ENCODE data around the gene OAS2.

The OAS2 gene, protein sequence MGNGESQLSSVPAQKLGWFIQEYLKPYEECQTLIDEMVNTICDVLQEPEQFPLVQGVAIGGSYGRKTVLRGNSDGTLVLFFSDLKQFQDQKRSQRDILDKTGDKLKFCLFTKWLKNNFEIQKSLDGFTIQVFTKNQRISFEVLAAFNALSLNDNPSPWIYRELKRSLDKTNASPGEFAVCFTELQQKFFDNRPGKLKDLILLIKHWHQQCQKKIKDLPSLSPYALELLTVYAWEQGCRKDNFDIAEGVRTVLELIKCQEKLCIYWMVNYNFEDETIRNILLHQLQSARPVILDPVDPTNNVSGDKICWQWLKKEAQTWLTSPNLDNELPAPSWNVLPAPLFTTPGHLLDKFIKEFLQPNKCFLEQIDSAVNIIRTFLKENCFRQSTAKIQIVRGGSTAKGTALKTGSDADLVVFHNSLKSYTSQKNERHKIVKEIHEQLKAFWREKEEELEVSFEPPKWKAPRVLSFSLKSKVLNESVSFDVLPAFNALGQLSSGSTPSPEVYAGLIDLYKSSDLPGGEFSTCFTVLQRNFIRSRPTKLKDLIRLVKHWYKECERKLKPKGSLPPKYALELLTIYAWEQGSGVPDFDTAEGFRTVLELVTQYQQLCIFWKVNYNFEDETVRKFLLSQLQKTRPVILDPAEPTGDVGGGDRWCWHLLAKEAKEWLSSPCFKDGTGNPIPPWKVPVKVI

DNA sequence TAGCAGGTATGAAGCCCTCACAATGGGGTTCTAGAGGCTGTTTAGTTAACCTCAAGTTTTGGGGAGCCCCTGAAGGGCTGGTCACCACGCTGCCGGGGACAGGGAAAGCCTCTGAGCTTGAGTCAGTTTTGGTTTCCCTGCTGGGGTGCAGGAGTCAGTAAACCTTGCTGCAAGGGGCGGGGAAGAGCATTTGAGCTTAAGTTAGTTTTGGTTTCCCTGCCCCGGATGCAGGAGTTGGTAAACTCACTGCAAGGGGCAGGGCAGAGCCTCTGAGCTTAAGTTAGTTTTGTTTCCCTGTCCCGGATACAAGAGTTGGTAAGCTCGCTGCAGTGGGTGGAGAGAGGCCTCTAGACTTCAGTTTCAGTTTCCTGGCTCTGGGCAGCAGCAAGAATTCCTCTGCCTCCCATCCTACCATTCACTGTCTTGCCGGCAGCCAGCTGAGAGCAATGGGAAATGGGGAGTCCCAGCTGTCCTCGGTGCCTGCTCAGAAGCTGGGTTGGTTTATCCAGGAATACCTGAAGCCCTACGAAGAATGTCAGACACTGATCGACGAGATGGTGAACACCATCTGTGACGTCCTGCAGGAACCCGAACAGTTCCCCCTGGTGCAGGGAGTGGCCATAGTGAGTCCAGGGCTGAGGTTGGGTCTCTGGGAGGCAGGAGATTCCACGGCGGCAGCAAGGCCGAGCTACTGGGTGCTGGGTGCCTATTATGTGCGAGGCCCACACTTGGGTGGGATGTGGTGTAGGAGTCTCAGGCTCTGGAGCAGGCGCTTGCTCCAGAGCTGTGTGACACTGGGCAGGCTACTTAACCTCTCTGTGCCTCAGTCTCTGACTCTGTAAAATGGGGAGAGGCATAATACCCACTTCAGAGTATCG lies at the start of gene OAS2:
OAS2 (plus strand) TSS at position 357 of the 878 bp plus-strand sequence; CDS start at position 447, 90 bp downstream.
- DNase-seq: no peak

DNA sequence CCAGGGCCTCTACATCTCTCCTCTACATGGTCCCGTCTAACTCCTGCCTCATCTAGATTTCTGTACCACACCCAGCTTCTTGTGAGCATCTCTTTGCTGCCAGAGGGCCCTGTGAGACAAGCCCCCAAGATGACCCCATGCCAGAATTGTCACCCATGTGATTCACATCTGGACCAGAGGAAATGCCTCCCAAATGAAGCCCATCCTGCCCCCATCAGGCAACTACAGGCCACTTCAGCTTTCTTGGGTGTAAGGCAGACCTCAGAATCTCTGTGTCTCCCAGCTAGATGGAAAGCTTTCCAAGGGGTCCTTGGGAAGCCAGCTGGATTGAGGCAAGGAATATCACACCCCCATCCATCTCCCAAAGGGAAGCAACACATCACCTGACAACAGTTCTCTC lies 49.3 kb upstream of the OAS2 start:
- DNase-seq: no peak

DNA sequence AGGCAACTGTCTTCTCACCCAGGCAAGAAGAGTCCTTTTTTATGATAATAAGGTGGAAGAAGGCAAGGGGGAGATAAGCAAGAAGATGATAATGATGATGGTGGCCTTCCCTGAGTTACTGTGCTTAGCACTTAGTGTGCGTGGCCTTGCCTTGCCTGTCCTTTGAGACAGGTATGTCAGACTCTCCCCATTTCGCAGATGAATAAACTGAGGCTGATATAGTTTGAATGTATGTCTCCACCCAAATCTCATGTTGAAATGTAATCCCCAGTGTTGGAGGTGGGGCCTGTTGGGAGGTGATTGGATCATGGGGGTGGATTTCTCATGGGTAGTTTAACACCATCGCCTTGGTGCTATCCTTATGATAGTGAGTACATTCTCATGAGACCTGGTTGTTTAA lies 48.6 kb upstream of the OAS2 start:
- no peak for DNase-seq

DNA sequence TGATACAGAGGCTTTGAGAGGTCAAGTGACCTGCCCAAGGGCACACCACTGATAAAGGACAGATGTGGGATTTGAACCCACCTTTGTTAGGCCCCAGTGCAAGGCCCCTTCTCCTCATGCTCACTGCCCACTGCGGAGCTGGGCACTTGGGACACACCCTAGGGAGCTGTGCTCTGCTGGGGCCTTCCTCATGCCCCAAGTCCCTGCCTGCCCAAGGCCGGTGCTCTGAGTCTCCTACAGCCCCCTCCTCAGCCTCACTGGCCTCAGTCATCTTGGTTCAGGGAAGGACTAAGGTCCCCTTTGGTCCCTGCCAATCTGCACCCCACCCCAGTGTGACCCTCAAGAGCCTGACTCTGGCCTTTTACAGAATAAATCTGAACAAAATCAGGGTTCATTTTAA lies 48.0 kb upstream of the OAS2 start:
- DNase-seq: no peak

DNA sequence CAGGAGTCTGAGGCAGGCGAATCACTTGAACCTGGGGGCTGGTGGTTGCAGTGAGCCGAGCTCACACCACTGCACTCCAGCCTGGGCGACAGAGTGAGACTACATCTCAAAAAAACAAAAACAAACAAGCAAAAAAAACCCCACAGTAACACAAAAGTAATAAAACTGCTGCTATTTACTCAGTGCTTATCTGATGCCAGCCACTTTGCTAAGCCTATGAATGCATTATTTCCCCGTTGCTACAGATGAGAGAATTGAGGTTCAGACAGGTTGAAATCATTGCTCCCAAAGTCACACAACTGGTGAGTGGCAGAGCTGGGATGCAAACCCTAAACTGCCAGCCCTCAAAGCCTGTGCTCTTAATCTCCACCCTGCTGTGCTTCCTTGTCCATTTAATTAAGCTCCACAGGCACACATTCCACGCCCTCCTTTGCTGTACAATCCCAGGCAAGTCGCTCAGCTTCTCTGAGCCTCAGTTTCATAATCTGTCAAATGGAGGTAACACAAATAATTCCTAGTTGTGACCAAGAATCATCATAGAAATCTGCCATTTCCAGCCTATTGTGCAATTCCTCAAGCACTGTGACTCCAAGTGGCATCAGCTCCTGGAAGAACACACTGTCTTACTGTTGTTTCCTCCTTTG lies 45.7 kb upstream of the OAS2 start:
- no peak for DNase-seq

DNA sequence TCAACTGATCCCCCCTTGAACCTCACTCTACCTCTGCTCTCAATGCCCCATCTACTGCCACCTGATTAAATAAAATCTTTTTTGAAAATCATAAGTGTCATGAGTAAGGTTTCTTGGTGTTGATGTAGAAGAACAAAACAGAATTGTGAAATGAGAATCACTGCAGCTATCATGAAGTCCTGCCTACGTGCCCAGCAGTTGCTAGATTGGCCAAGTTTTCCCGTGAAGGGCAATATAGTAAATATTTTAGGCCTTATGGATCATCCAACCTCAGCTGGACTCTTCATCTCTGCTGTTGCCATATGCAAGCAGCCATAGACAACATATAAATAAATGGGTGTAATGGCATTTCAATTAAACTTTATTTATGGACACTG lies 45.2 kb upstream of the OAS2 start:
- no peak for DNase-seq

DNA sequence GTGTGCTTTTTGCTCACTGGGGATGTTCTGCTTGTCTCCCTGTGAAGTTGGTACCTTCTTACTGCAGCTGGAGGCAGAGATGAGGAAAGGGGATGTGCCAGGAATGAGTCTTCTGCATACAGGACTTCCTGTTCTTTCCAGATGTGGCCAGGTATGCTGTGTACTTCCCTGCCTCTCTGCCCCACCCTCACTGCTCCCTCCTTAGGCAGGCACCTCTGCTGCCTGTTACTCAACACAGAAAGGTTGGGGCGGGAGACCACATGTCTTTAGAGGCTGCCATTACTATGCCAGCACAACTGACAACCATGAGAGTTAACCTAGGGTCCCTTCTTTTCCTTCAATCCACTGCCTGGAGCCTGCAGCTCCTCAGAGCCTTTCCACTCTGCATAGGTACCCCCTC lies 42.1 kb upstream of the OAS2 start:
- DNase-seq: no peak

DNA sequence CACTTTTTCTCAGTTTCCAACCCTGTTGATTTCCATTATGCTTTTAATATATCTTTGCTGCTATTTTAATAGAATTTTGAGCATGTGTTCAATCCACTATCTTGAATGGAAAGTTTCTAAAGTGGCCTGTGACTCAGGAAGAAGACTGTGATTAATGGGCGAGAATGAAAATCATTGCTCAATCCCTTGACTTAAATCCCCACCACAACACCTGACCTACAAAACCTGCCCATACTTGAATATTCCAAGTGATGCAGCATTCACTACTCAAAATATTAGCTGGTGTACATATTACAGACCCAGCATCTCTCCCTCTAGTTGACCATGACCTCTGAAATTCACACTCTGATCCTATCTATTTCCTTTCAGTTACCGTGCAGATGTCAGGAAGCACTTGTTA lies 41.4 kb upstream of the OAS2 start:
- no peak for DNase-seq

DNA sequence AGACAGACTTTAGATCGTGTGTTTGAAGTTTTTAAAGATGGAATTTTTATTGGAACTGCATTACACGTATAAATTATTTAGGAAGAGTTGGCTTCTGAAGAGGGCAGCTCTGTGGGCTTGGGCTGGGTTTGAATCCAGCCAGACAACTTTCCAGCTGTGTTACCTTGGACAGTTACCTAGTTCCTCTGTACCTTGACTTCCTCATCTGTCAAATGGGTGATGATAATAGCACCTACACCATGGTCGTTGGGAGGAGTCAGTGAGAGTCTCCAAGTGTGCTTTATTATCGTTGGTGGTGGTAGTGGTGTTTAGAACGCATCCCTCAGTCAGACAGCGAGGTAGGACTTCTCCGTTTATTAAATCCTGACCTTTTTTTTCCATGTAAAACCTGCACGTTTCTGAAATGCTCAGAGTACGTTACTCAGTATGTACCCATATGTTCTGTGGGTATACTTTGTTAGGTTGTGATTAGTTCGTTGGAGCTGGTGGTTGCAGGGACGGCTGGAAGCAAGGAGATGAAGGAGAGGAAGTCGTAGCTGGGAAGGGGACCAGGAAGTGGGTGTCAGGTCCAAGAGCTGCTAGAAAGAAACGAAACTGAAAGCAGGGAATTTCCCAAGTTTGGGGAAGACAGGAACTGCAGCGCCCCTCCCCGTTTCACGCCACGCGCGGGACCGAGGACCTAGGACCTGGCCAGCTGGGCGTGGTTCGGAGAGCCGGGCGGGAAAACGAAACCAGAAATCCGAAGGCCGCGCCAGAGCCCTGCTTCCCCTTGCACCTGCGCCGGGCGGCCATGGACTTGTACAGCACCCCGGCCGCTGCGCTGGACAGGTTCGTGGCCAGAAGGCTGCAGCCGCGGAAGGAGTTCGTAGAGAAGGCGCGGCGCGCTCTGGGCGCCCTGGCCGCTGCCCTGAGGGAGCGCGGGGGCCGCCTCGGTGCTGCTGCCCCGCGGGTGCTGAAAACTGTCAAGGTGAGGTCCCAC lies 40.3 kb upstream of the OAS2 start, which contains the start of gene OAS3:
OAS3 (plus strand) TSS at position 734 of the 979 bp plus-strand sequence; CDS start at position 791, 57 bp downstream.
- no peak for DNase-seq

DNA sequence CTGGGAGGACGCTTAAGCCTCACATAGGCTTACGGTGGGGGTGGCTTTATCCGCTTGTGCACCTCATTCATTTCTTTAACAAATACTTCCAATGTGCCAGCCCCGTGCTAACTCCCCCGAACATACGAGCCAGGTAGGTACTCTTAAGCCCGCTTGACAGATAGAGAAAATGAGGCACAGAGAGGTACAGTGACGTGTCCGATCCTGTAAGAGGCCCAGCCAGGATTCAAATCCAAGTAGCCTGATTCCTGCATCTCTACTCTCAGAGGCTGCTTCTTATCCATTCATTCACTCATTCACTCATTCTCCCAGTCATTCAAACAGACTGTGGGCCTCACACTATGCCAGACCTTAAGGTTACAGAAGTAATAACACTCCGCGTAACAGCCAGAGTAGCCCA lies 39.6 kb upstream of the OAS2 start:
- no peak for DNase-seq

DNA sequence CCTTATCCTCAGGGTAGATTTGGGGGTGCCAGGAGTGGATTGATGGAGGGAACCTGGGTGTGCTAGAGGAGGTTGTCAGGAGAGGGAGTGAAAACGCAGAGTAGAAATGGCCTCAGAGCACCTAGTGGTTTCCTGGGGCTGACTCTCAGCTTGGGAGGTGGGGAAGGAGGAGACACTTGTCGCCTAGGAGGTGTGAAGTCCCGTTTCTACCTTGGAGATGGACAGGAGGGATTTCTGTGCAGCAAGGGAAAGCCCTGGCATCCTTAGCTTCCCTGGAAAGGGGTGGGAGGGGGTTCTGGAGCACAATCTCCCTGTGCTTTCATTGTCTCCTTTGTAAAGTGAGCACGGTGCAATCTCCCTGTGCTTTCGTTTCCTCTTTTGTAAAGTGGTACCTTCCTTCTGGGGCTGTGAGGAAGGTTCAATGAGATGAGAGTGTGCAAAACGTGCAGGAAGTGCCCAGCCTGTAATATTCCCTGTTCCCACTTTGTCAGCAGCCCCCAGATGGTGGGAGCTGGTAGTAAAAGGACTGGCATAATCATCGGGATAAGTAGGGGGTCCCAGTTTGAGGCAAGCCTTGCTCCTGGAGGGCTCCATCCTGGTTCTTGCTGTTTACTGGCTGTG lies 38.4 kb upstream of the OAS2 start:
- no peak for DNase-seq

DNA sequence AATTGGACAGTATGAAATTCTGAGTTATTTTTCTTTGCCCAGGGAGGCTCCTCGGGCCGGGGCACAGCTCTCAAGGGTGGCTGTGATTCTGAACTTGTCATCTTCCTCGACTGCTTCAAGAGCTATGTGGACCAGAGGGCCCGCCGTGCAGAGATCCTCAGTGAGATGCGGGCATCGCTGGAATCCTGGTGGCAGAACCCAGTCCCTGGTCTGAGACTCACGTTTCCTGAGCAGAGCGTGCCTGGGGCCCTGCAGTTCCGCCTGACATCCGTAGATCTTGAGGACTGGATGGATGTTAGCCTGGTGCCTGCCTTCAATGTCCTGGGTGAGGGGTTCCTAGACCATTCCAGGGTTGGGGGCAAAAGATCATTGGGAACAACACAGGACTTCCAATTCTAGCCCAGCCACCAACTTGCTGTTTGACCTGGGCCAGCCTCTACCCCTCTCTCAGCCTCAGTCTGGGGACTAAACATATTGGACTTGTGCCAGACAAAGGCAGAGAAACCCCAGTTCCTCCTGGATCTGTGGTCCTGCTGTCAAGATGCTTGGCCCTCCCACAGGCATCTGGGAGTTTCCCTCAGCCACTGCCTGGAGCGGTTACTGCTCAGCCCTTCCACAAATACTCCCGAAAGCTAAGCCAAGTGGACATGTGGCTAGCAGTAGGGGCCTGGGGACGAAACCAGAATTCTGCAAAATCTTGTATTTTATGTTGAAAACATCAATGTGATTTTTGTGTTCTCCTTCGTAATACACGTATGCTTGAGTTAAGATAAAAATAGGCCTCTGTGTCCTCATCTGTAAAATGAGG lies 36.6 kb upstream of the OAS2 start:
- no peak for DNase-seq

DNA sequence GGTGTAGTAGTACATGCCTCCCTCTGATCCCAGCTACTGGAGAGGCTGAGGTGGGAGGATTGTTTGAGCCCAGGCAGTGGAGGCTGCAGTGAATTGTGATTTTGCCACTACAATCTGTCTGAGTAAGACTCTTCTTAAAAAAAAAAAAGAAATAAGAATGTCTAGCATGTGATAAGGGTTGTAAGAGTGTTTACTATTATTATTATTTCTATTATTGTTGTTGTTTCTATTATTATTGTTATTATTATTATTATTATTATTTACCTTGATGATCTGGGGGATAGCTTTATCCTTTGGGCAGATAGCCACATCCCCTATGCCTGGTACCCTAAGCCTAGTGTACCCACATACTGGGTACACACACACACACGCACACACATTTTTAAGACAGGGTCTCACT lies 35.7 kb upstream of the OAS2 start:
- no peak for DNase-seq

DNA sequence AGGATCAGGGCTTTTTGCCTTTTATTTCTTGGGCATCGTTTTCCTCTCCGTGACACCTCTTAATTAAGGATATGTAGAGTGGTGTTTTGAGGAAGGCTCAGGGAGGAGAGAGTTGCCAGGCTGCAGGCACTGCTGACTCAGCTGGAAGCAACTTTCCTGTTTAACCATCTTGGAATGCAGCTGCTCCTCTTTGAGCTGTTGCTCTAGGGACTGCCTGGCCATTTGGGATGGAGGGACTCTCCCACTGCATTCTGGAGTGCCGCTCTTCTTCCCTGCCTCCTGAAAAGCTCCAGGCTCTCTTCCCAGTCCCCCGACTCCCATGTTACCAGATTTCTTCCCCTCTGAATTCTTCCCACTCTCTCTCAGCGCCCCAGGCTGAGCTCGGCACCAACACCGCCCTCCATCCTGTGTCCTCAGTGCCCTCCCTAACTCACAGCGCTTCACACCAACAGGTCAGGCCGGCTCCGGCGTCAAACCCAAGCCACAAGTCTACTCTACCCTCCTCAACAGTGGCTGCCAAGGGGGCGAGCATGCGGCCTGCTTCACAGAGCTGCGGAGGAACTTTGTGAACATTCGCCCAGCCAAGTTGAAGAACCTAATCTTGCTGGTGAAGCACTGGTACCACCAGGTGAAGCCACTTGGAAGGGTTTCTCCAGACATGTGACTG lies 34.2 kb upstream of the OAS2 start:
- no peak for DNase-seq

DNA sequence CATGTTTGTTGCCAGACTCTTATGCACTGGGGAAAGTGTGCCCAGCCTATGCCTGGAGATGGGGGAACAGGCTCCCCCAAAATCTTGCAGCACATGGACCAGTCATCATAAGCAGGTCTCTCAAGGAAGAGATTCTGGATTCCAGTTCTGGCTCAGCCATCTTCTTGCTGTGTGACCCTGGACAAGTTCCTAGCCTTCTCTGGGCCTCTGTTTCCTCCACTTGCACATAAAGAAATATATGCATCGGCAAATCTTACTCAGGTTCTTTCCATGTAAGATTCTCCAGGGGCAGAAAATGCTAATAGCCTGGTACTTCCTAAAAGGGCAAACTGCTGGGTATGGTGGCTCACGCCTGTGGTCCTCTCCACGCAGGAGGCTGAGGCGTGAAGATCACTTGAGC lies 32.8 kb upstream of the OAS2 start:
- DNase-seq: no peak

DNA sequence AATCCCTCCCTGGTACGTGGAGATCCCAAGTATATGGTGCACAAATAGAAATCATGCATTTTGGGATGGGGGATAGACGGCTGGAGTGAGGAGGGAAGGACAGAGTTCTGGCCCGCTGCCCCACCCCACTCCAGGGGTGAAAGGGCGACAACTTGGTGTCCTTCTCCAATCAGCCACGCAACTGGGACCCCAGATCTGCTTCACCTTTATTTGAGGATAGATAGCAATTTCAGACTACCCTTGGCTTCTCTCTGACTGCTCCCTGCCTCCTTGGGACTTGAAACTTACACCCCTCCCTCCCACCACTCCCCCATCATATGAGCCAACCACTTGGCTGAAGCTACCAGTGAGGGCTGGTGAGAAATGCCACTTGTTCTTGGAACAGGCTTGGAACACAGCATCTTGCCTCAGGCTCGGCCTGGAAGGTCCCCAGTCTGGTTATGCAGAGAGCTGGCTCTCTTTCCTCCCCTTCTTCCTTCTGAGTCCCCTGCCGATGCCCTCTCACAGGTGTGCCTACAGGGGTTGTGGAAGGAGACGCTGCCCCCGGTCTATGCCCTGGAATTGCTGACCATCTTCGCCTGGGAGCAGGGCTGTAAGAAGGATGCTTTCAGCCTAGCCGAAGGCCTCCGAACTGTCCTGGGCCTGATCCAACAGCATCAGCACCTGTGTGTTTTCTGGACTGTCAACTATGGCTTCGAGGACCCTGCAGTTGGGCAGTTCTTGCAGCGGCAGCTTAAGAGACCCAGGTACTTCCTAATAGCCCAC lies 31.9 kb upstream of the OAS2 start:
- no peak for DNase-seq

DNA sequence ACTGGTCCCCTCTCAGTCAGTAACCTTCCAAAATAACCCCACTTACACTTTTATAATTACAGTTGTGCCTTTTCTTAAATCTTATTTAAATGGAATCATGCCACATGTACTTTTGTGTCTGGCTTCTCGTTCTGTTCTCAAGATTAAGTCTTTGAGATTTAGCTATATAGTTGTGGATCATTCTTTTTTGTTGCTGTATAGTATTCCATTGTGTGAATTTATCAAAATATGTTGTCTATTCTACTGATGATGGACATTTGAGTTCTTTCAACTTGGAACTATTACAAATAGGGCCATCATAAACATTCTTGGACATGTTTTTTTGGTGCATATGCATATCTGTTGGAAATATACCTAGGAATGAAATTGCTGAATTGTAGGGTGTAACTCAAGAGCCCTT lies 31.0 kb upstream of the OAS2 start:
- DNase-seq: no peak

DNA sequence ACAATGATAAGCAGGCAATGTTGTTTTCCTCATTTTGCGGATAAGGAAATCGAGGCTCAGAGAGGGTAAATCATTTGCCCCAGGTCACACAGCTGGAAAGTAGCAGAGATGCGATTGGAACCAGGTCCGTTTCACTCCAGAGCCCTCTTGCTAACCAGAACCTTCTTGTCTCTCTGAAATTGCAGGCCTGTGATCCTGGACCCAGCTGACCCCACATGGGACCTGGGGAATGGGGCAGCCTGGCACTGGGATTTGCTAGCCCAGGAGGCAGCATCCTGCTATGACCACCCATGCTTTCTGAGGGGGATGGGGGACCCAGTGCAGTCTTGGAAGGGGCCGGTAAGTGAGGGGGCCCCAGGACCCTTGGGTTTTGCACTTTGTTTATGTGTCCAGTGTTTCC lies 30.6 kb upstream of the OAS2 start:
- DNase-seq: no peak

DNA sequence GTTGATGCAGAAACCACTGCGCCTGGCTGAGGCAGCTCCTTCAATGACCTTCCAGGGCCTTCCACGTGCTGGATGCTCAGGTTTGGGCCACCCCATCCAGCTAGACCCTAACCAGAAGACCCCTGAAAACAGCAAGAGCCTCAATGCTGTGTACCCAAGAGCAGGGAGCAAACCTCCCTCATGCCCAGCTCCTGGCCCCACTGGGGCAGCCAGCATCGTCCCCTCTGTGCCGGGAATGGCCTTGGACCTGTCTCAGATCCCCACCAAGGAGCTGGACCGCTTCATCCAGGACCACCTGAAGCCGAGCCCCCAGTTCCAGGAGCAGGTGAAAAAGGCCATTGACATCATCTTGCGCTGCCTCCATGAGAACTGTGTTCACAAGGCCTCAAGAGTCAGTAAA lies 29.5 kb upstream of the OAS2 start:
- DNase-seq: no peak

Measured in NCI-H2171 (cell line).